ENCODE data around the gene ZFYVE21. TPM values are rescaled to one million over a fixed set of nuclear protein-coding genes. Genes with fewer than 3 reads are reported as not detected.

ZFYVE21 gene
- total RNA-seq, 6 experiments from 2014 or later, result 40.9 to 47.7 (median 42.1) TPM

GRCh38 chr14:103732868-103733620, 17.4 kb downstream of the ZFYVE21 start:
- TF ChIP-seq CTCF (IDR thresholded peaks at IDR 0.05), result no peak
- peaks cover 7% of the 10 kb centered on the region; the same call in 1 of the 2 replicates for H3K36me3 Mint-ChIP-seq (ENCODE audit: low read depth)
- H3K27ac Mint-ChIP-seq, result no peak overlapping the region
- DNase-seq, result no peak
- peaks cover 5% of the 10 kb centered on the region for H3K27me3 Mint-ChIP-seq (ENCODE audit: insufficient read depth)
- peaks cover 7% of the 10 kb centered on the region; the same call in 1 of the 2 replicates for H3K4me1 Mint-ChIP-seq (ENCODE audit: low read depth)
- H3K4me3 Mint-ChIP-seq, result no peak overlapping the region
- no peaks in the 10 kb centered on the region for H3K9me3 Mint-ChIP-seq

GRCh38 chr14:103733651-103734050, 18.0 kb downstream of the ZFYVE21 start:
- Mint-ChIP-seq H3K36me3 (ENCODE audit: low read depth) (peaks cover 3% of the 10 kb centered on the region; the same call in 1 of the 2 replicates), H3K4me3 (no peak overlapping the region), H3K9me3 (no peaks in the 10 kb centered on the region), H3K27me3 (ENCODE audit: insufficient read depth) (peaks cover 9% of the 10 kb centered on the region), H3K27ac (no peak overlapping the region), H3K4me1 (ENCODE audit: low read depth) (peaks cover 12% of the 10 kb centered on the region; the same call in 1 of the 2 replicates)
- DNase-seq, result peak; percentile 30
- no peak for TF ChIP-seq CTCF (IDR thresholded peaks at IDR 0.05)

GRCh38 chr14:103734081-103734888, 18.7 kb downstream of the ZFYVE21 start:
- H3K27me3 Mint-ChIP-seq (ENCODE audit: insufficient read depth), result peaks cover 9% of the 10 kb centered on the region
- H3K36me3 Mint-ChIP-seq (ENCODE audit: low read depth), result no peaks in the 10 kb centered on the region; the same call in 1 of the 2 replicates
- H3K4me1 Mint-ChIP-seq (ENCODE audit: low read depth), result peaks cover 12% of the 10 kb centered on the region; the same call in 1 of the 2 replicates
- H3K27ac Mint-ChIP-seq, result no peak overlapping the region
- no peak for DNase-seq
- H3K4me3 Mint-ChIP-seq, result no peak overlapping the region
- H3K9me3 Mint-ChIP-seq, result no peaks in the 10 kb centered on the region
- TF ChIP-seq CTCF (IDR thresholded peaks at IDR 0.05), result no peak

GRCh38 chr14:103735022-103735421, 19.4 kb downstream of the ZFYVE21 start:
- H3K4me3 Mint-ChIP-seq, result no peak overlapping the region
- H3K36me3 Mint-ChIP-seq (ENCODE audit: low read depth), result peaks cover 5% of the 10 kb centered on the region; the same call in 1 of the 2 replicates
- TF ChIP-seq CTCF (IDR thresholded peaks at IDR 0.05), result no peak
- H3K27me3 Mint-ChIP-seq (ENCODE audit: insufficient read depth), result peaks cover 9% of the 10 kb centered on the region
- no peak overlapping the region for H3K27ac Mint-ChIP-seq
- H3K9me3 Mint-ChIP-seq, result no peaks in the 10 kb centered on the region
- no peak for DNase-seq
- H3K4me1 Mint-ChIP-seq (ENCODE audit: low read depth), result peaks cover 12% of the 10 kb centered on the region; the same call in 1 of the 2 replicates

GRCh38 chr14:103735439-103735814, 19.8 kb downstream of the ZFYVE21 start:
- H3K4me3 Mint-ChIP-seq, result no peak overlapping the region
- no peak for TF ChIP-seq CTCF (IDR thresholded peaks at IDR 0.05)
- no peak overlapping the region for H3K27ac Mint-ChIP-seq
- peaks cover 9% of the 10 kb centered on the region for H3K27me3 Mint-ChIP-seq (ENCODE audit: insufficient read depth)
- peaks cover 12% of the 10 kb centered on the region; the same call in 1 of the 2 replicates for H3K4me1 Mint-ChIP-seq (ENCODE audit: low read depth)
- H3K9me3 Mint-ChIP-seq, result no peaks in the 10 kb centered on the region
- peaks cover 5% of the 10 kb centered on the region; the same call in 1 of the 2 replicates for H3K36me3 Mint-ChIP-seq (ENCODE audit: low read depth)
- DNase-seq, result no peak

Measured in HFFc6 (cell line).